B cell (primary cell): ENCODE results near the gene LSS. TPM values are rescaled to one million over a fixed set of nuclear protein-coding genes. Genes with fewer than 3 reads are reported as not detected.

Experiments used
- ATAC-seq: fragments of 200-7000 bp; cut with Tn5 transposase; one replicate; pipeline ENCODE4 v1.10.0; 2021; ENCODE audit warnings: low read depth, mild to moderate bottlenecking, moderate number of reproducible peaks, moderate library complexity
- CTCF ChIA-PET: fragments of 350-600 bp; sonication (Branson Sonifier 250); formaldehyde crosslinking; loops from one replicate; lab custom pipeline; 2021; ENCODE audit warnings: antibody characterized with exemption, inconsistent platforms; lab: Charles Lee
- POLR2A ChIA-PET: fragments of 350-600 bp; sonication (Branson Sonifier 250); formaldehyde crosslinking; loops from one replicate; lab custom pipeline; 2021; ENCODE audit warnings: antibody characterized with exemption; lab: Charles Lee
- DNase-seq: peaks from one replicate; pipeline ENCODE4 v3.0.0; 2013
- H2AFZ ChIP-seq: 2 replicates; pipeline ENCODE4 v1.6.1; 2012; ENCODE audit warnings: mild to moderate bottlenecking, low read depth, low read length; ENCODE audit not compliant: insufficient read depth, poor library complexity, severe bottlenecking
- H3K27ac ChIP-seq, 2 donors: 1 replicate in 1 of 2; 2 replicates in 1 of 2; pipeline ENCODE4 v1.5.1; 2012 to 2013; ENCODE audit warnings: low read length in 2 of 2, mild to moderate bottlenecking in 2 of 2, moderate library complexity in 1 of 2
- H3K27me3 ChIP-seq, 4 experiments: fragments of 200-600 bp in 1 of 4; sonication (generic) in 1 of 4; replicated peaks in 1 of 4; 1 replicate in 2 of 4; 2 replicates in 2 of 4; pipeline versions ENCODE4 v1.6.1 to v1.7.0; 2013 to 2016; ENCODE audit warnings: low read length in 3 of 4, mild to moderate bottlenecking in 2 of 4, mixed read lengths in 1 of 4, moderate library complexity in 1 of 4; ENCODE audit not compliant: insufficient read depth in 4 of 4, control insufficient read depth in 3 of 4; ENCODE audit errors: control extremely low read depth in 1 of 4
- H3K36me3 ChIP-seq, 2 experiments: replicated peaks in 1 of 2; 1 replicate in 1 of 2; 2 replicates in 1 of 2; pipeline versions ENCODE4 v1.6.1 to v1.7.1; 2013; ENCODE audit warnings: low read length in 1 of 2; ENCODE audit not compliant: insufficient read depth in 2 of 2, control insufficient read depth in 1 of 2; ENCODE audit errors: control extremely low read depth in 1 of 2, extremely low read depth in 1 of 2
- H3K4me1 ChIP-seq, 2 donors: fragments of 200-600 bp in 1 of 2; sonication (generic) in 1 of 2; 1 replicate in 1 of 2; 2 replicates in 1 of 2; pipeline versions ENCODE4 v1.5.1 to v1.6.1; 2013 to 2017; ENCODE audit warnings: low read length in 2 of 2; ENCODE audit not compliant: control insufficient read depth in 2 of 2, insufficient read depth in 2 of 2
- H3K4me2 ChIP-seq: replicated peaks from 2 replicates; pipeline ENCODE3; 2012; ENCODE audit warnings: mild to moderate bottlenecking, low read depth, low read length; ENCODE audit not compliant: poor library complexity, severe bottlenecking
- H3K4me3 ChIP-seq, 5 experiments: fragments of 200-600 bp in 1 of 5; sonication (generic) in 1 of 5; 1 replicate in 3 of 5; 2 replicates in 2 of 5; pipeline versions ENCODE4 v1.5.1 to v1.7.0; 2011 to 2016; ENCODE audit warnings: low read length in 4 of 5, mild to moderate bottlenecking in 4 of 5, low read depth in 2 of 5, control low read depth in 1 of 5, moderate library complexity in 1 of 5; ENCODE audit not compliant: insufficient read depth in 1 of 5; ENCODE audit errors: control extremely low read depth in 1 of 5, extremely low read depth in 1 of 5
- H3K79me2 ChIP-seq: fragments of 200-600 bp; sonication (generic); one replicate; pipeline ENCODE4 v1.6.0; 2016; ENCODE audit warnings: low read length; ENCODE audit not compliant: control insufficient read depth, insufficient read depth
- H3K9ac ChIP-seq: fragments of 200-600 bp; sonication (generic); 2 replicates; pipeline ENCODE4 v1.6.1; 2017; ENCODE audit warnings: mild to moderate bottlenecking, low read length, moderate library complexity
- H3K9me3 ChIP-seq, 3 donors: one replicate each; pipeline versions ENCODE4 v1.6.1 to v1.7.1; 2013; ENCODE audit warnings: low read length in 2 of 3; ENCODE audit not compliant: control insufficient read depth in 2 of 3, insufficient read depth in 1 of 3; ENCODE audit errors: control extremely low read depth in 1 of 3
- H4K20me1 ChIP-seq: 2 replicates; pipeline ENCODE4 v1.6.0; 2012; ENCODE audit warnings: mild to moderate bottlenecking, low read length; ENCODE audit not compliant: insufficient read depth, control insufficient read depth, poor library complexity, severe bottlenecking
- H3K27ac Mint-ChIP-seq: one replicate; pipeline ENCODE4 v1.8.0; 2021; ENCODE audit warnings: mixed read lengths
- H3K27me3 Mint-ChIP-seq: one replicate; pipeline ENCODE4 v1.8.0; 2021; ENCODE audit warnings: mixed read lengths
- H3K4me1 Mint-ChIP-seq: one replicate; pipeline ENCODE4 v1.8.0; 2021; ENCODE audit warnings: mixed read lengths
- H3K4me3 Mint-ChIP-seq: one replicate; pipeline ENCODE4 v1.8.0; 2021; ENCODE audit warnings: mixed read lengths
- H3K9me3 Mint-ChIP-seq: one replicate; pipeline ENCODE4 v1.8.0; 2022; ENCODE audit warnings: mixed read lengths; ENCODE audit not compliant: insufficient read depth
- EZH2 ChIP-seq: IDR thresholded peaks from 2 replicates; pipeline ENCODE4 v1.6.1; 2012; ENCODE audit warnings: borderline replicate concordance, low read depth, mild to moderate bottlenecking, moderate library complexity, low read length; ENCODE audit not compliant: insufficient read depth, poor library complexity, severe bottlenecking
- WGBS: methylation state at CpG from one replicate; pipeline ENCODE4 v1.1.5; 2013; ENCODE audit warnings: missing lambda C conversion rate; ENCODE audit not compliant: insufficient coverage; 5-methylcytosine and 5-hydroxymethylcytosine counted together
- intact Hi-C: fragments of 100-400 bp; cut with micrococcal nuclease; formaldehyde crosslinking; loops from one replicate; pipeline ENCODE4 v1.10.0; 2022
- polyA plus RNA-seq: library from polyadenylated mRNA; depleted of rRNA; stranded (reverse); fragments of >200 nt; gene quantifications from 2 replicates; pipeline ENCODE4 v1.2.3, GENCODE V29; 2012
- total RNA-seq, 2 donors: library from RNA; stranded (reverse); fragments of 120-200 nt in 1 of 2; gene quantifications; 1 replicate in 1 of 2; 2 replicates in 1 of 2; pipeline versions ENCODE4 v1.2.3 to v1.2.4, GENCODE V29; 2013 to 2022
- TF ChIP-seq, protein P1 (sequence below): fragments of 200-600 bp; IDR thresholded peaks from one replicate; pipeline ENCODE4 v1.8.0; 2022; ENCODE audit warnings: antibody characterized with exemption, mild to moderate bottlenecking

The LSS gene
- total and polyA plus RNA-seq, 2 donors (not counting 1 experiment from before 2014, with no cell fraction given), result 30.2 to 58.1 TPM

DNA sequence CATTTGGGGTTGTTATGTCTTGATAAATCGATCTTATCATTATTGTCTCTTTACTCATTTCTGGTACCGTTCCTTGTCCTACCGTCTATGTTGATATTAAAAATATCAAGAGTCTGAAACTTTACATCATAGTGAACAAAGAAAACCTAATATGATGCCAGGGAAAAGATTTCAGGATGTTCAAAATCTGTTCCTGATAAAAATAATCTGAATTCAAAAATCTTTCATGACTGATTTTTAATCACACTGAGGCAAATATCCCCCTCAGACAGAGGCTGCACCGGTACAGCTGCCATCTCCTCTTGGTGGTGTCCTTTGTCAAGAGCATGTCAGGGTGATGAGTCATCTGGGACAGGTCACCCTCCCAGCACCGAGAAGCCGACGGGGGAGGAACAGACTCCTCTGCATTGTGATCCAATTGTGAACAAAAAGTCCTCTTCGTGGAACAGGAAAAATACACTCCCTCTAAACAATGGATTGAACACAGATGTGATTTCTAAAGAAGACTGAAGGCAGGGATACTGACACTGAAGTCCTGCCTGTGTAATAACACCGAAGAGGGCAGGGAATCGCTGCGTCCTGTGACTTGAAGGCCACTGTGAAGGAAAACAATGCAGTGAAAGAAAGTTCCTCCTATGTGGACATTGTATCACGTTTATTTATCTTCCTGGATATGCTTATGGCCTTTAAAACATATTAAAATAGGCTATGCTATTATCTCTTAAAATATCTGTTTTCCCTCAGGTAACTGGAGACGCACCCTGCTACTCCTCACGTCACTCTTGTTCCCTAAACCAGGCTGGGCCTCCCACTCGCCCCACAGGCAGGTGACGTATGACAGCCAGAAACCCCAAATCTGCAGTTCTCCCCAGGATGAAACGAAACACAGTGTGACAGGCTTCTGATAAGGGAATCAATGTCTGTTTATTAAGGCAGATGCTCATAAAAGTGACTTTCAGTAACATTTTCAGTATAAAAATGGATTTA is 40.1 kb downstream of the LSS start:
- no peak for DNase-seq

More for the DNA sequence above, 40.1 kb downstream of the LSS start:
- no peaks in the 10 kb centered on the region for H3K27me3 Mint-ChIP-seq
- POLR2A ChIA-PET, result no interaction called here
- ATAC-seq, result no peak
- H3K27ac Mint-ChIP-seq, result no peak overlapping the region
- Histone ChIP-seq H3K9ac (no peak overlapping the region), H3K36me3 (peaks cover 0 to 1% of the 10 kb centered on the region in 2 experiments), H3K4me3 (no peak overlapping the region), H3K4me1 (peaks cover 0 to 12% of the 10 kb centered on the region in 2 donors), H3K4me2 (no peak overlapping the region), H3K79me2 (no peaks in the 10 kb centered on the region), H2AFZ (no peak overlapping the region), H3K27ac (no peak overlapping the region), H3K9me3 (peaks cover 0 to 3% (median 0%) of the 10 kb centered on the region in 3 donors), H3K27me3 (no peaks in the 10 kb centered on the region), H4K20me1 (no peaks in the 10 kb centered on the region)
- CTCF ChIA-PET, result no interaction called here
- H3K4me3 Mint-ChIP-seq, result no peak overlapping the region
- H3K9me3 Mint-ChIP-seq, result no peaks in the 10 kb centered on the region
- TF ChIP-seq, protein P1, sequence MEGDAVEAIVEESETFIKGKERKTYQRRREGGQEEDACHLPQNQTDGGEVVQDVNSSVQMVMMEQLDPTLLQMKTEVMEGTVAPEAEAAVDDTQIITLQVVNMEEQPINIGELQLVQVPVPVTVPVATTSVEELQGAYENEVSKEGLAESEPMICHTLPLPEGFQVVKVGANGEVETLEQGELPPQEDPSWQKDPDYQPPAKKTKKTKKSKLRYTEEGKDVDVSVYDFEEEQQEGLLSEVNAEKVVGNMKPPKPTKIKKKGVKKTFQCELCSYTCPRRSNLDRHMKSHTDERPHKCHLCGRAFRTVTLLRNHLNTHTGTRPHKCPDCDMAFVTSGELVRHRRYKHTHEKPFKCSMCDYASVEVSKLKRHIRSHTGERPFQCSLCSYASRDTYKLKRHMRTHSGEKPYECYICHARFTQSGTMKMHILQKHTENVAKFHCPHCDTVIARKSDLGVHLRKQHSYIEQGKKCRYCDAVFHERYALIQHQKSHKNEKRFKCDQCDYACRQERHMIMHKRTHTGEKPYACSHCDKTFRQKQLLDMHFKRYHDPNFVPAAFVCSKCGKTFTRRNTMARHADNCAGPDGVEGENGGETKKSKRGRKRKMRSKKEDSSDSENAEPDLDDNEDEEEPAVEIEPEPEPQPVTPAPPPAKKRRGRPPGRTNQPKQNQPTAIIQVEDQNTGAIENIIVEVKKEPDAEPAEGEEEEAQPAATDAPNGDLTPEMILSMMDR, result no peak
- TF ChIP-seq EZH2, result no peak
- H3K4me1 Mint-ChIP-seq, result peaks cover 6% of the 10 kb centered on the region
- 70% methylated on average over 4 of the region's 17 CpGs for WGBS
- intact Hi-C loops, result no loop called here
